HCT116 (cell line): ENCODE results near the gene TMEM150A.

ENCODE experiments used
- CTCF ChIP-seq, 3 experiments: fragments of 200-600 bp in 1 of 3; sonication (generic) in 1 of 3; IDR thresholded peaks in 2 of 3; conservative IDR thresholded peaks in 1 of 3; 2 replicates each; pipeline ENCODE4 v1.5.1; 2012 to 2017; ENCODE audit warnings: low read depth in 2 of 3, low read length in 2 of 3, antibody characterized with exemption in 1 of 3, borderline replicate concordance in 1 of 3, control low read depth in 1 of 3, mild to moderate bottlenecking in 1 of 3, mixed read lengths in 1 of 3, mixed run types in 1 of 3, moderate library complexity in 1 of 3; ENCODE audit not compliant: insufficient read depth in 1 of 3
- EZH2 ChIP-seq: fragments of 200-600 bp; sonication (generic); IDR thresholded peaks from 2 replicates; pipeline ENCODE4 v1.6.1; 2017; ENCODE audit warnings: antibody characterized with exemption, mixed run types
- MAX ChIP-seq: IDR thresholded peaks from 2 replicates; pipeline ENCODE4 v1.6.1; 2012
- ZNF274 ChIP-seq: fragments of 200-500 bp; sonication (Bioruptor generic); IDR thresholded peaks from 2 replicates; pipeline ENCODE4 v1.6.1; 2014; ENCODE audit warnings: mild to moderate bottlenecking, low read depth, low read length, inconsistent platforms

- TF ChIP-seq EZH2 = no peak
- no peak for TF ChIP-seq CTCF (IDR thresholded peaks at IDR 0.05 in 2 of 3, conservative IDR thresholded peaks at IDR 0.05 in 1 of 3; ENCODE audit: borderline replicate concordance in 1 of 3, insufficient read depth in 1 of 3, low read depth in 2 of 3, low read length in 2 of 3)
- TF ChIP-seq MAX = no peak
- TF ChIP-seq ZNF274 = no peak
Measured at GRCh38 chr2:85548608-85548900, 53.9 kb downstream of the TMEM150A start.
